ENCODE measurements around the gene ADAMTS15. TPM values are rescaled to one million over a fixed set of nuclear protein-coding genes. Genes with fewer than 3 reads are reported as not detected.

ADAMTS15 gene
- total RNA-seq, 3 donors from 2014 or later = 1.8 to 7.8 (median 3.5) TPM

- intact Hi-C loops (cut with DNase I, micrococcal nuclease) = no loop called here
- TF ChIP-seq CTCF (IDR thresholded peaks at IDR 0.05) = no peak
- Histone ChIP-seq H3K36me3 (ENCODE audit: low read depth) (no peaks in the 10 kb centered on the region), H3K4me1 (ENCODE audit: low read depth) (peaks cover 2% of the 10 kb centered on the region), H3K9me3 (no peaks in the 10 kb centered on the region), H3K4me3 (no peak within 1 kb of the TSS)
- DNase-seq = no peak
- ATAC-seq = no peak
These were observed 19.9 kb upstream of the ADAMTS15 start, which contains the start of gene ADAMTS8 for GRCh38 chr11:130428316-130429119. TSS of gene ADAMTS8 (minus strand) at chr11:130428609. CDS start at chr11:130428286, 323 bp downstream.

DNA sequence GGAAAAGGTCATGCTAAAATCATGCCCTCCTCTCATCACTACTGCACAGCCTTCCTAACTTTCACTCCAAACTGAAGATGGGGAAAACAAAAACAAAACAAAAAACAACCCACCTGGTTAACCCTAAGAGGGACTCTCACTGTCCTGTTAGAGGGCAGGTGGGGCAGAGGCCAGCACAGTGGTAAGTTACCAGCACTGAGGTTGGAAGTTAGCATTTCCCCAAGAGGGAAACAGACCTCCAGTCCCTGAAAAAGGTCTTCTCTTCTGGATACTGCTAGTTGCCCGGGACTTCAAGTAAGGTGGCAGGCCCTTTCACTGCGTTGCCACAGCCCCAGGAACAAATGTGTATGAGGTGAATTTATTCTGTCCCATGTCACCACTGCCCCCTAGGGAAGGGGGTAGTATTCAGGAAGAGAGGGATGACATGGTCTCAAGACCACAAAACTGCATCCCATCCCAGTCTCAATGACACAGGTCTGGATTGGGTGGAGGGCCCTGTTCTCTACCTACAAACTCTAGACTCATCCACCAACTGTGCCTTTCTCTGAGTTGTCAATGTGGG is 19.2 kb upstream of the ADAMTS15 start:
- Histone ChIP-seq H3K4me1 (ENCODE audit: low read depth) (peaks cover 2% of the 10 kb centered on the region), H3K4me3 (no peak overlapping the region), H3K36me3 (ENCODE audit: low read depth) (no peaks in the 10 kb centered on the region), H3K9me3 (no peaks in the 10 kb centered on the region)
- DNase-seq = no peak
- ATAC-seq = no peak
- no peak for TF ChIP-seq CTCF (IDR thresholded peaks at IDR 0.05)
- intact Hi-C loops (cut with DNase I, micrococcal nuclease) = no loop called here

DNA sequence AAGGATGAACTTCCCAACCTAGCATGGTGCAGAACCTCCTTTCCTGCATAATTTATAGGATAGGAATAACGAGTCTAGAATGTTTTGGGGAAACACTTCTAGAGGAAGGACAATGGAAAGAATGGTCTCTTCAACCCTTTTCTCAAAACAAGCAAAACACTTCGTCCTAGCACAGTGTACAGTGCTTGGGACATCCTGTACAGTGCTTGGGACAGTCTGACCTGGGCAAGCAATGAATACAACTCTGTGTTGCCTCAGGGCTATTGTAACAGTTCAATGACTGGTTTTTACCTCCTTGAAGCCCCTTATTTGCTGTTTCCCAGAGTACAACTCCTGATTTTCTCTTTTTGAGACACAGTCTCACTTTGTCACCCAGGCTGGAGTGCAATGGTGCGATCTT is 18.5 kb upstream of the ADAMTS15 start:
- intact Hi-C loops (cut with DNase I, micrococcal nuclease) = loop anchor here (5.0 to 10.0 kb wide), 3 partner anchors 205 to 465 kb away; no protein-coding TSS in a partner anchor
- no peak for ATAC-seq
- TF ChIP-seq CTCF (IDR thresholded peaks at IDR 0.05) = no peak

GRCh38 chr11:130431331-130431773 is 17.1 kb upstream of the ADAMTS15 start:
- no peak overlapping the region for H3K4me3 ChIP-seq

More for the DNA sequence above, 18.5 kb upstream of the ADAMTS15 start:
- H3K4me1 ChIP-seq (ENCODE audit: low read depth) = peaks cover 2% of the 10 kb centered on the region
- no peaks in the 10 kb centered on the region for H3K36me3 ChIP-seq (ENCODE audit: low read depth)
- H3K9me3 ChIP-seq = no peaks in the 10 kb centered on the region
- no peak overlapping the region for H3K4me3 ChIP-seq
- DNase-seq = no peak

GRCh38 chr11:130431801-130432200 is 16.6 kb upstream of the ADAMTS15 start:
- no peak for ATAC-seq
- intact Hi-C loops (cut with DNase I, micrococcal nuclease) = loop anchor here (2.0 to 10.0 kb wide), 4 partner anchors 203 to 463 kb away; no protein-coding TSS in a partner anchor
- Histone ChIP-seq H3K4me1 (ENCODE audit: low read depth) (peaks cover 5% of the 10 kb centered on the region), H3K4me3 (no peak overlapping the region), H3K36me3 (ENCODE audit: low read depth) (no peaks in the 10 kb centered on the region), H3K9me3 (no peaks in the 10 kb centered on the region)
- TF ChIP-seq CTCF (IDR thresholded peaks at IDR 0.05) = no peak
- no peak for DNase-seq

More at GRCh38 chr11:130431331-130431773, 17.1 kb upstream of the ADAMTS15 start:
- intact Hi-C loops (cut with DNase I, micrococcal nuclease) = loop anchor here (5.0 to 10.0 kb wide), 3 partner anchors 203 to 463 kb away; no protein-coding TSS in a partner anchor
- ATAC-seq (peak; percentile 66), DNase-seq (peak in 2 of 3 donors; percentile 83 to 89)
- H3K36me3 ChIP-seq (ENCODE audit: low read depth) = no peaks in the 10 kb centered on the region
- TF ChIP-seq CTCF (IDR thresholded peaks at IDR 0.05) = peak; percentile 58
- H3K9me3 ChIP-seq = no peaks in the 10 kb centered on the region
- peaks cover 5% of the 10 kb centered on the region for H3K4me1 ChIP-seq (ENCODE audit: low read depth)

Data from mucosa of descending colon (tissue), 3 donors.